Ovary (tissue), 9 donors: ENCODE data around the gene BEAN1. TPM values are rescaled to one million over a fixed set of nuclear protein-coding genes. Genes with fewer than 3 reads are reported as not detected.

Source experiments
- DNase-seq, 5 donors: peaks; one replicate each; pipeline ENCODE4 v3.0.0-alpha.2; 2019 to 2020
- H3K27ac ChIP-seq, 2 donors: fragments of 200-600 bp; one replicate each; pipeline versions ENCODE4 v1.5.1 to v1.8.0; 2019 to 2022
- H3K27me3 ChIP-seq: fragments of 200-600 bp; one replicate; pipeline ENCODE4 v1.8.0; 2022
- H3K36me3 ChIP-seq: fragments of 200-600 bp; sonication (generic); one replicate; pipeline ENCODE4 v1.5.1; 2019
- H3K4me1 ChIP-seq: one replicate; pipeline ENCODE4 v1.8.1; 2013; ENCODE audit warnings: mild to moderate bottlenecking, moderate library complexity; ENCODE audit not compliant: insufficient read depth
- H3K4me3 ChIP-seq: fragments of 200-600 bp; sonication (generic); one replicate; pipeline ENCODE4 v1.5.1; 2017
- H3K9me3 ChIP-seq, 2 donors: fragments of 200-600 bp in 1 of 2; sonication (generic) in 1 of 2; one replicate each; pipeline versions ENCODE4 v1.5.1 to v1.8.1; 2013 to 2019; ENCODE audit warnings: mild to moderate bottlenecking in 1 of 2, moderate library complexity in 1 of 2
- EP300 ChIP-seq: sonication (generic); formaldehyde crosslinking; IDR thresholded peaks from one replicate; pipeline ENCODE4 v1.6.1; 2017; ENCODE audit warnings: antibody characterized with exemption
- POLR2A ChIP-seq: fragments of 450-650 bp; IDR thresholded peaks from one replicate; pipeline ENCODE4 v1.6.1; 2017; ENCODE audit warnings: antibody characterized with exemption, mild to moderate bottlenecking, moderate library complexity
- WGBS, 3 donors: extraction: QIAGEN DNeasy Blood & Tissue Kit in 1 of 3; methylation state at CpG; one replicate each; pipeline versions ENCODE4 v1.1.5 to v1.1.7; 2013 to 2017; 5-methylcytosine and 5-hydroxymethylcytosine counted together
- intact Hi-C, 4 donors: fragments of 100-400 bp; cut with DNase I; formaldehyde crosslinking; loops; one replicate each; pipeline versions ENCODE4 v1.11.0 to v1.15.1; 2022 to 2023
- polyA plus RNA-seq, 2 donors: library from polyadenylated mRNA; stranded (reverse); fragments of 200-250 nt in 1 of 2; fragments of 350-450 nt in 1 of 2; fragmentation: Illumina TruSeq in 1 of 2; extraction: RNeasy Lipid Tissue Mini Kit (QIAGEN cat#74804) in 1 of 2; gene quantifications; one replicate each; pipeline ENCODE4 v1.2.3, GENCODE V29; 2013 to 2014
- total RNA-seq, 7 donors: library from RNA; depleted of rRNA in 2 of 7; stranded (reverse); fragments of >200 nt in 2 of 7; fragmentation: NEBNext Ultra II Directional in 3 of 7; extraction: Animal tissue kit (Norgen Biotek cat#: 25700) in 3 of 7; gene quantifications; one replicate each; pipeline versions ENCODE4 v1.1.0 to v1.2.4, GENCODE V29; 2016 to 2023
- TF ChIP-seq, protein P1 (sequence below), 3 donors: fragments of 450-650 bp in 2 of 3; fragments of 200-600 bp in 1 of 3; IDR thresholded peaks; one replicate each; pipeline versions ENCODE4 v1.5.1 to v1.8.0; 2016 to 2022; ENCODE audit warnings: antibody characterized with exemption in 3 of 3, mild to moderate bottlenecking in 1 of 3
- donor health status: DM: no; HTN: no; CAD: no; lungs with moderate emphysema.
- donor health status: DM: no; HTN: no; CAD: no.
- donor health status: Bipolar disorder and iron deficiency.
- donor health status: DM: yes; HTN: yes; CAD: no.
- donor health status: DM: no; HTN: no; CAD: no.
- donor health status: DM: yes; HTN: yes; CAD: no.

The BEAN1 gene
- total and polyA plus RNA-seq, 9 donors: 0.15 to 2.2 (median 0.61) TPM; not detected in 1

DNA sequence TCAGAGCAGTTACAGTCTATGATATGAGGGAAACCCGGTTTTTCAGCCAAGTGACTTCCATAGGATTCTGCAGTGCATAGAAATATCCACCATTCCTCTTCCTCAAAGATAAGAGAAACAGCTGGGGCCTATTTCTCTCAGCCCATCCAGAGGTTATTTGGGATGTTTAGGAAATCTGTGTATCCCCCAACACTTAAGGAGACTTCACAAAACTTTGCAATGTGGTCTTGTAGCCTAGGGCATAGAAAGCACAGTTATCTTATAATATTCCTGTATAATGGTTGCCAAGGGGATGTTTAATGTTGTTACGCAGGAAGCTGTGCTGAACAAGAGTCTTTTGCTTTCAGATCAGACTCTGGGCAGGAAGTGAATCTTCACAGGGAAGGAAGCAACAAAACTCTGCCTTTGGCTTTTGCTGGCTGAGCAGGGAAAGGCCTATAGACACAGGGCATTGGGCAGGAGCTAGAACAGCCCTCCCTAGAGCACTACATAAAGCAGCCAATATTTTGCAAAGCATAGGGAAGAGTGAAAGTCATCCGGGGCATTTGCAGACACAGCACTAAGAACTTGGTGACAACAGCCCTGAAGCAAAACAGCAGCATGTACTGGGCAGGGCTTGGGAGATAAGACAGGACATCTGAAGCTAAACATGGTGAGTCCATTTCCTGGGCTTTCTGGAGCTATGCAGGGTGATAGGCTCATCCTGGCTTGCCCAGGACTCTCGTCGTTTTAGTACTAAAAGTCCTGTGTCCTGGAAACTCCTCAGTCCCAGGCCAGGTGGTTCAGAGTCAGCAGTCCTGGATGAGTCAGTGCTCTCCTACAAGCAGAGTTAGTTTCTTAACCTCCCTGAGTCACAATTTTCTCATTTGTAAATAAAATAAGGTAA, 18.7 kb upstream of the BEAN1 start:
- intact Hi-C loops: loop anchor here (5.0 to 10.0 kb wide), 6 partner anchors 74 to 459 kb away; partner anchors contain the start of gene CMTM3 (in 3 of the 4)
- Histone ChIP-seq H3K9me3 (no peaks in the 10 kb centered on the region), H3K4me3 (no peak overlapping the region), H3K27me3 (no peaks in the 10 kb centered on the region), H3K27ac (no peak overlapping the region), H3K4me1 (peaks cover 2% of the 10 kb centered on the region), H3K36me3 (no peaks in the 10 kb centered on the region)
- WGBS, 3 donors: 26 to 35% (median 28%) methylated on average over 5 of the region's 5 CpGs
- TF ChIP-seq EP300 (no peak), POLR2A (no peak)
- TF ChIP-seq, protein P1, sequence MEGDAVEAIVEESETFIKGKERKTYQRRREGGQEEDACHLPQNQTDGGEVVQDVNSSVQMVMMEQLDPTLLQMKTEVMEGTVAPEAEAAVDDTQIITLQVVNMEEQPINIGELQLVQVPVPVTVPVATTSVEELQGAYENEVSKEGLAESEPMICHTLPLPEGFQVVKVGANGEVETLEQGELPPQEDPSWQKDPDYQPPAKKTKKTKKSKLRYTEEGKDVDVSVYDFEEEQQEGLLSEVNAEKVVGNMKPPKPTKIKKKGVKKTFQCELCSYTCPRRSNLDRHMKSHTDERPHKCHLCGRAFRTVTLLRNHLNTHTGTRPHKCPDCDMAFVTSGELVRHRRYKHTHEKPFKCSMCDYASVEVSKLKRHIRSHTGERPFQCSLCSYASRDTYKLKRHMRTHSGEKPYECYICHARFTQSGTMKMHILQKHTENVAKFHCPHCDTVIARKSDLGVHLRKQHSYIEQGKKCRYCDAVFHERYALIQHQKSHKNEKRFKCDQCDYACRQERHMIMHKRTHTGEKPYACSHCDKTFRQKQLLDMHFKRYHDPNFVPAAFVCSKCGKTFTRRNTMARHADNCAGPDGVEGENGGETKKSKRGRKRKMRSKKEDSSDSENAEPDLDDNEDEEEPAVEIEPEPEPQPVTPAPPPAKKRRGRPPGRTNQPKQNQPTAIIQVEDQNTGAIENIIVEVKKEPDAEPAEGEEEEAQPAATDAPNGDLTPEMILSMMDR (IDR thresholded peaks at IDR 0.05): no peak
- no peak for DNase-seq

DNA sequence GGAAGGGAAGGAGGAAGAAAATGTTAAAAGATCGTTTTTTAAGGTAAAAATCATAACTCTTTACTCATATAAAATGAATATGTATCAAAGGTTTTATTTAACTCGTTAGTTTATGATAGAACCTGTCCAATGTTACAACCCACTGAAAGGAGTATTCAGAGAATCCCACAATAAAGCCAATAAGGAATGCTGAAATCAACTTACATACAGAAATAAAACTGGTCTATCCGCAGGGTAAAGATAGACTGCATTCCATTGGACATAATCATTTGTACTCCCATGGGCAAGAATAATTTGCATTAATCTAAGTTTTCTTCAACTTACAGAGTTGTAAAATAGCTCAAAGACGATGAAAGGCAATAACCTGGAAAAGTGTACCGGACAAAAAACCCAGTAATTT, 17.9 kb upstream of the BEAN1 start:
- H3K4me1 ChIP-seq: peaks cover 2% of the 10 kb centered on the region
- WGBS, 3 donors: 27 to 35% (median 33%) methylated on average over 5 of the region's 5 CpGs
- DNase-seq: no peak
- H3K27ac ChIP-seq: no peak overlapping the region
- intact Hi-C loops: loop anchor here (5.0 to 10.0 kb wide), 6 partner anchors 73 to 458 kb away; partner anchors contain the start of gene CMTM3 (in 3 of the 4)
- H3K36me3 ChIP-seq: no peaks in the 10 kb centered on the region
- no peaks in the 10 kb centered on the region for H3K9me3 ChIP-seq
- H3K27me3 ChIP-seq: no peaks in the 10 kb centered on the region
- no peak for TF ChIP-seq EP300
- TF ChIP-seq, protein P1 (IDR thresholded peaks at IDR 0.05): no peak
- no peak for TF ChIP-seq POLR2A
- H3K4me3 ChIP-seq: no peak overlapping the region

DNA sequence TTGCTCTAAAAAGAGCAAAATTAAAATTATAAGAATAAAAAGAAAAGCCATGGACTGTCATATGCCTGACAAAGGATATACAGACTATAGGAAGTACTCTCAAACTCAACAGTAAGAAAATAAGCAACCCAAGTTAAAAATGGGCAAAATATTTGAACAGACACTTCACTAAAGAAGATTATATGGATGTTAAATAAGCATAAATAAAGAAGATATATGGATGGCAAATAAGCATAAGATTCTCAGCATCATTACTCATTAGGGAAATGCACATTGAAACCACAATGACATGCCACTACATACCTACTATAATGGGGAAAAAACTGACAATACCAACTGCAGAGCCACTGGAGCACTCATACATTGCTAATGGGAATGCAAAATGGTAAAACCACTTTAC, 14.9 kb upstream of the BEAN1 start:
- Histone ChIP-seq H3K27me3 (no peaks in the 10 kb centered on the region), H3K9me3 (no peaks in the 10 kb centered on the region), H3K36me3 (no peaks in the 10 kb centered on the region), H3K27ac (no peak overlapping the region), H3K4me3 (no peak overlapping the region), H3K4me1 (peaks cover 2% of the 10 kb centered on the region)
- intact Hi-C loops: no loop called here
- TF ChIP-seq EP300: no peak
- TF ChIP-seq, protein P1 (IDR thresholded peaks at IDR 0.05): no peak
- no peak for TF ChIP-seq POLR2A
- DNase-seq: no peak

DNA sequence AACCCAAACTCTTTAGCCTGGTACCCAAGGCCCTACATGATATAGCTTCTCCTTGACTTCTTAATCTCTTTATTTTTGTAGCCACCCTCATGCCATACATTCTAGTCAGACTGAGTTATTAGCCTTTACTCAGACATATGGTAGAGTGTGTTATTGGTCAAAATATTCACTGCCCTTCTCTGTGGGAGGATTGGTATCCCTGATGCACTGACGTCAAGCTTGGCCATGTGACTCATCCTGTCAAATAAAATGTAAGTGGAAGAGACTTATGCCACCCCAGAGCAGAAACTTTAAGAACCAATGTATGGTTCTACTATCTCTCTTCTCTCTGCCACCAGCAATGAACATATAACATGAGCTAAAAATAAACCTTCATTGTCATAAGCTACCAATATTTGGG, 12.2 kb upstream of the BEAN1 start:
- no peak for DNase-seq
- Histone ChIP-seq H3K4me1 (no peaks in the 10 kb centered on the region), H3K36me3 (no peaks in the 10 kb centered on the region), H3K9me3 (no peaks in the 10 kb centered on the region), H3K27me3 (no peaks in the 10 kb centered on the region), H3K4me3 (no peak overlapping the region), H3K27ac (no peak overlapping the region)
- WGBS, 3 donors: 20 to 27% (median 24%) methylated on average over 1 of the region's 1 CpG
- intact Hi-C loops: no loop called here
- TF ChIP-seq, protein P1 (IDR thresholded peaks at IDR 0.05): no peak
- TF ChIP-seq EP300 (no peak), POLR2A (no peak)
